Endodermal cell (in vitro differentiated cells): Measurements from ENCODE around the gene FAM181A. TPM values are rescaled to one million over a fixed set of nuclear protein-coding genes. Genes with fewer than 3 reads are reported as not detected.

Experiments used
- DNase-seq: peaks from one replicate; pipeline ENCODE4 v3.0.0-alpha.2; 2017
- H3K27ac ChIP-seq: 2 replicates; pipeline ENCODE4 v1.5.1; 2013; ENCODE audit warnings: mild to moderate bottlenecking, low read depth, low read length, moderate library complexity
- H3K27me3 ChIP-seq: 2 replicates; pipeline ENCODE4 v1.6.1; 2013; ENCODE audit warnings: mild to moderate bottlenecking, low read length, moderate library complexity; ENCODE audit not compliant: insufficient read depth, control insufficient read depth, poor library complexity, severe bottlenecking
- H3K36me3 ChIP-seq: 2 replicates; pipeline ENCODE4 v1.7.0; 2013; ENCODE audit warnings: mild to moderate bottlenecking, low read length, moderate library complexity; ENCODE audit not compliant: control insufficient read depth, insufficient read depth
- H3K4me1 ChIP-seq: one replicate; pipeline ENCODE4 v1.7.0; 2013; ENCODE audit warnings: low read length; ENCODE audit not compliant: control insufficient read depth, insufficient read depth
- H3K4me3 ChIP-seq: 2 replicates; pipeline ENCODE4 v1.5.1; 2013; ENCODE audit warnings: mild to moderate bottlenecking, low read length, moderate library complexity
- H3K9ac ChIP-seq: 2 replicates; pipeline ENCODE4 v1.6.1; 2013; ENCODE audit warnings: mild to moderate bottlenecking, low read length, moderate library complexity; ENCODE audit not compliant: poor library complexity, severe bottlenecking; ENCODE audit errors: extremely low read depth
- H3K9me3 ChIP-seq: 2 replicates; pipeline ENCODE4 v1.6.1; 2013; ENCODE audit warnings: mild to moderate bottlenecking, low read length, moderate library complexity; ENCODE audit not compliant: control insufficient read depth
- H3K27ac Mint-ChIP-seq: 2 replicates; pipeline ENCODE4 v1.8.0; 2020; ENCODE audit warnings: mixed read lengths
- H3K27me3 Mint-ChIP-seq: 2 replicates; pipeline ENCODE4 v1.8.0; 2021; ENCODE audit warnings: mild to moderate bottlenecking, mixed read lengths; ENCODE audit not compliant: insufficient read depth
- H3K36me3 Mint-ChIP-seq: 2 replicates; pipeline ENCODE4 v1.8.0; 2020; ENCODE audit warnings: low read depth, mixed read lengths
- H3K4me1 Mint-ChIP-seq: 2 replicates; pipeline ENCODE4 v1.8.0; 2020; ENCODE audit warnings: mixed read lengths
- H3K4me3 Mint-ChIP-seq: 2 replicates; pipeline ENCODE4 v1.8.0; 2020; ENCODE audit warnings: mild to moderate bottlenecking, moderate library complexity, mixed read lengths
- H3K9me3 Mint-ChIP-seq: 2 replicates; pipeline ENCODE4 v1.8.0; 2020; ENCODE audit warnings: mild to moderate bottlenecking, mixed read lengths
- WGBS, 2 experiments: methylation state at CpG; one replicate each; pipeline versions ENCODE4 v1.1.5 to v1.1.7; 2013; ENCODE audit warnings: missing lambda C conversion rate in 2 of 2, mixed read lengths in 1 of 2; ENCODE audit not compliant: insufficient coverage in 1 of 2, insufficient read length in 1 of 2; 5-methylcytosine and 5-hydroxymethylcytosine counted together
- total RNA-seq, 2 donors: library from RNA; stranded (reverse); fragmentation: NEBNext Ultra II Directional in 1 of 2; extraction: Animal tissue kit (Norgen Biotek cat#: 25700) in 1 of 2; gene quantifications; 2 replicates in 1 of 2; 3 replicates in 1 of 2; pipeline ENCODE4 v1.2.1, GENCODE V29; 2021
- TF ChIP-seq, protein P1 (sequence below): fragments of 200-600 bp; sonication (generic); conservative IDR thresholded peaks from 2 replicates; pipeline ENCODE4 v1.5.0; 2021; ENCODE audit warnings: antibody characterized with exemption, mild to moderate bottlenecking

FAM181A gene
- total RNA-seq, 2 donors from 2014 or later: not detected

DNA sequence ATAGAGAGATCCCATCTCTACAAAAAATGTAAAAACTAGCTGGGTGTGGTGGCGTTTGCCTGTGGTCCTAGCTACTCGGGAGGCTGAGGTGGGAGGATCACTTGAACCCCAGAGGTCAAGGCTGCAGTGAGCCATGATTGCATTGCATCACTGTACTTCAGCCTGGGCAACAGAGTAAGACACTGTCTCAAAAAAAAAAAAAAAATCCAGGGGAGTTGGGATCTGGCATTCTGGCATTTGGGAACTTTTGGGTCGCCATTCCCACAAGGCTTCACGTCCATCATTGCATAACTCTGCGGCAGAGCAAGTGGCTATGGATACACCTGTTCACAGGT lies 34.7 kb upstream of the FAM181A start:
- no peaks in the 10 kb centered on the region for H3K9me3 Mint-ChIP-seq

DNA sequence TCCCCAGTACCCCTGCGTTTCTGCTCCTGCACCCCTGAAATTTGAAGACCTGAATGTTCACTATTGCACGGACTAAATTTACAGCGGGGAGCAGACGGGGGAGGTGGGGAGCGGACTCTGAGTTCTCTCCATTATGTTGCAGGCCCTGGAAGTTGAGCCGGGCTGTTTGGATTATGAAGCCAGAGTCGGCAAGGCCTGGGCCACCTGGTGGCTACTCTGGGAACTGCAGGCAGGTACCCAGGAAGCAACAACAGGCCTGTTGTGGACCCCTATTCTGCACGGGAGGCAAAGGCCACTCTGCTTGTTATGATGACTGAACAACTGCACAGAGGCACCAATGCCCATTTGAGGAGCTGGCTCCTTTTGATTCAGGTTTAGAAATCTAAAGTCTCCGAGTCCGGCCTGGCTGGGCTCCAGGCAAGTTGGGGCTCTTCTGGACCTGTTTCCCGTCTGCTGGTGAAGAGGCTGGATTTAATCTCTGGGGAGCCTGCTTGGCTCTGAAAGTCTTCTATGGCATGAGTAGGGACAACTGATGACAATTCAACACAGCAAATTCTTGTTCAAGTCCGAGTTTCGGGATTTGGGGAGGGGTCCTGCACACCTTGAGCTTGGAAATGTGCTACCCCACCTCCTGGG lies 34.1 kb upstream of the FAM181A start:
- Histone ChIP-seq H3K4me3 (no peak overlapping the region), H3K27me3 (no peaks in the 10 kb centered on the region), H3K4me1 (peaks cover 10% of the 10 kb centered on the region), H3K9ac (no peak overlapping the region), H3K9me3 (no peaks in the 10 kb centered on the region), H3K36me3 (no peaks in the 10 kb centered on the region), H3K27ac (no peak overlapping the region)
- Mint-ChIP-seq H3K4me3 (no peak overlapping the region), H3K4me1 (peaks cover 38% of the 10 kb centered on the region), H3K9me3 (no peaks in the 10 kb centered on the region), H3K36me3 (no peaks in the 10 kb centered on the region), H3K27ac (no peak overlapping the region), H3K27me3 (peaks cover 5% of the 10 kb centered on the region)
- 42 to 53% methylated on average over 9 to 13 of the region's 13 CpGs for WGBS, 2 experiments
- DNase-seq: peak; percentile 95
- TF ChIP-seq, protein P1, sequence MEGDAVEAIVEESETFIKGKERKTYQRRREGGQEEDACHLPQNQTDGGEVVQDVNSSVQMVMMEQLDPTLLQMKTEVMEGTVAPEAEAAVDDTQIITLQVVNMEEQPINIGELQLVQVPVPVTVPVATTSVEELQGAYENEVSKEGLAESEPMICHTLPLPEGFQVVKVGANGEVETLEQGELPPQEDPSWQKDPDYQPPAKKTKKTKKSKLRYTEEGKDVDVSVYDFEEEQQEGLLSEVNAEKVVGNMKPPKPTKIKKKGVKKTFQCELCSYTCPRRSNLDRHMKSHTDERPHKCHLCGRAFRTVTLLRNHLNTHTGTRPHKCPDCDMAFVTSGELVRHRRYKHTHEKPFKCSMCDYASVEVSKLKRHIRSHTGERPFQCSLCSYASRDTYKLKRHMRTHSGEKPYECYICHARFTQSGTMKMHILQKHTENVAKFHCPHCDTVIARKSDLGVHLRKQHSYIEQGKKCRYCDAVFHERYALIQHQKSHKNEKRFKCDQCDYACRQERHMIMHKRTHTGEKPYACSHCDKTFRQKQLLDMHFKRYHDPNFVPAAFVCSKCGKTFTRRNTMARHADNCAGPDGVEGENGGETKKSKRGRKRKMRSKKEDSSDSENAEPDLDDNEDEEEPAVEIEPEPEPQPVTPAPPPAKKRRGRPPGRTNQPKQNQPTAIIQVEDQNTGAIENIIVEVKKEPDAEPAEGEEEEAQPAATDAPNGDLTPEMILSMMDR: peak; percentile 99

More for the DNA sequence above, 34.7 kb upstream of the FAM181A start:
- no peak overlapping the region for H3K27ac Mint-ChIP-seq
- H3K4me3 Mint-ChIP-seq: no peak overlapping the region
- Histone ChIP-seq H3K4me3 (no peak overlapping the region), H3K36me3 (no peaks in the 10 kb centered on the region), H3K9me3 (no peaks in the 10 kb centered on the region), H3K4me1 (peaks cover 10% of the 10 kb centered on the region), H3K27me3 (no peaks in the 10 kb centered on the region), H3K27ac (no peak overlapping the region), H3K9ac (no peak overlapping the region)
- TF ChIP-seq, protein P1: no peak
- peaks cover 5% of the 10 kb centered on the region for H3K27me3 Mint-ChIP-seq
- no peak for DNase-seq
- 71% methylated on average over 5 of the region's 5 CpGs; no CpG with 5 or more reads in 1 of the 2 experiments for WGBS, 2 experiments
- peaks cover 38% of the 10 kb centered on the region for H3K4me1 Mint-ChIP-seq
- H3K36me3 Mint-ChIP-seq: no peaks in the 10 kb centered on the region

DNA sequence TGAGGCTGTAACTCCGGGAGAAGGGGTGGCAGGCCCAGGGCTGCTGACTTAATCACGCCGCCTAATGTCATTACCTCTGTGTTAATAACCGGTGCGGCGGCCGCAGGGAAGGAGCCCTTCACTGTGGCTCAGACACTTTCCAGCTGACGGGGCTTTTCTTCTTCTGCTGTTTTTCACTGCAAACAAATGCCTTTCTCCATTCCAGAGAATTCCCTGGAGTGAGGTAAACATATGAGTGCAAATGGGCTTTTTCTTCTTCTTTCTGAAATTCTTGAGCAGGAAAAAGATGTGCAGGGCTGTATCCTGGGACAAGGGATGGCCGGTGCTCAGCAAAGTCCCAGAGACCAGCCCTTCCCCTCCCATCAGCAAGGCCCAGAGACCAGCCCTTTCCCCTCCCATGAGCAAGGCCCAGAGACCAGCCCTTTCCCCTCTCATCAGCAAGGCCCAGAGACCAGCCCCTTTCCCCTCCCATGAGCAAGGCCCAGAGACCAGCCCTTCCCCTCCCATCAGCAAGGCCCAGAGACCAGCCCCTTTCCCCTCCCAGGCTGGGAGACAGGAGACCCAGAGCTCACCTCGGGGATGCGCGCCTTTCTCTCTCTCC lies 33.4 kb upstream of the FAM181A start:
- H3K4me3 ChIP-seq: no peak overlapping the region
- WGBS, 2 experiments: 55 to 74% methylated on average over 11 to 12 of the region's 12 CpGs

More for the DNA sequence above, 33.4 kb upstream of the FAM181A start:
- Histone ChIP-seq H3K27ac (no peak overlapping the region), H3K27me3 (no peaks in the 10 kb centered on the region), H3K4me1 (peaks cover 10% of the 10 kb centered on the region), H3K36me3 (no peaks in the 10 kb centered on the region), H3K9me3 (no peaks in the 10 kb centered on the region), H3K9ac (no peak overlapping the region)
- TF ChIP-seq, protein P1: no peak
- H3K36me3 Mint-ChIP-seq: no peaks in the 10 kb centered on the region
- peaks cover under 1% of the 10 kb centered on the region for H3K27me3 Mint-ChIP-seq
- H3K9me3 Mint-ChIP-seq: no peaks in the 10 kb centered on the region
- peak overlapping the region; percentile 44 for H3K27ac Mint-ChIP-seq
- peaks cover 38% of the 10 kb centered on the region for H3K4me1 Mint-ChIP-seq
- peak; percentile 93 for DNase-seq
- H3K4me3 Mint-ChIP-seq: no peak overlapping the region
